K562 (cell line): ENCODE results near the gene PHF21A. TPM values are rescaled to one million over a fixed set of nuclear protein-coding genes. Genes with fewer than 3 reads are reported as not detected.
"Not testable (repeated sequence)": the region's sequence is repeated elsewhere in the genome, so short reads cannot be mapped to it uniquely, and the experiment has no call there.

Experiments
- ATAC-seq: fragments of 200-7000 bp; cut with Tn5 transposase; 3 replicates; pipeline ENCODE4 v1.9.1; 2020; ENCODE audit warnings: moderate library complexity
- BruUV-seq: library from RNA; stranded (reverse); fragments of 400-500 nt; replicated peaks from 2 replicates; lab custom pipeline; 2021; lab: Mats Ljungman, UMichigan
- CTCF ChIA-PET: fragments of 300-600 bp; formaldehyde crosslinking; extraction: SDS; loops from one replicate; lab custom pipeline; 2021; ENCODE audit warnings: low intra/inter-chr PET ratio; lab: Yijun Ruan, JAX
- POLR2A ChIA-PET: fragments of 300-600, 350-650 bp; sonication (Branson Sonifier 250); formaldehyde crosslinking; extraction: SDS; loops from one replicate; lab custom pipeline; 2021; ENCODE audit warnings: antibody characterized with exemption, inconsistent platforms; lab: Yijun Ruan, JAX
- DNase-seq, 4 experiments: peaks; one replicate each; pipeline versions ENCODE4 v3.0.0 to v3.0.0-alpha.2; 2011 to 2018; ENCODE audit warnings: low spot score in 3 of 4, mixed read lengths in 3 of 4; ENCODE audit errors: extremely low read depth in 1 of 4
- FAIRE-seq: peaks from 2 replicates; lab custom pipeline; 2011; peaks lifted over from hg19 to GRCh38; lab: Jason Lieb, UNC
- H2AFZ ChIP-seq: 2 replicates; pipeline ENCODE4 v1.6.0; 2011; ENCODE audit warnings: low read depth, low read length, control low read depth, inconsistent platforms
- H3K27ac ChIP-seq: fragments of 200-600 bp; 3 replicates; pipeline ENCODE4 v1.8.0; 2011; ENCODE audit warnings: low read depth, mild to moderate bottlenecking, control low read depth, inconsistent platforms, low read length, moderate library complexity, mixed read lengths; ENCODE audit errors: extremely low read depth
- H3K27me3 ChIP-seq, 2 experiments: fragments of 300-600 bp in 1 of 2; 2 replicates in 1 of 2; 3 replicates in 1 of 2; pipeline versions ENCODE4 v1.6.0 to v1.8.0; 2011; ENCODE audit warnings: inconsistent platforms in 2 of 2, low read length in 2 of 2, mild to moderate bottlenecking in 1 of 2, mixed read lengths in 1 of 2, moderate library complexity in 1 of 2; ENCODE audit not compliant: control insufficient read depth in 2 of 2, insufficient read depth in 2 of 2
- H3K36me3 ChIP-seq: fragments of 300-600 bp; 3 replicates; pipeline ENCODE4 v1.8.0; 2011; ENCODE audit warnings: mild to moderate bottlenecking, low read length, inconsistent platforms; ENCODE audit not compliant: control insufficient read depth, insufficient read depth
- H3K4me1 ChIP-seq, 2 experiments: fragments of 200-600 bp in 1 of 2; replicated peaks in 1 of 2; 2 replicates in 1 of 2; 3 replicates in 1 of 2; pipeline versions ENCODE4 v1.5.1 to v1.8.0; 2011; ENCODE audit warnings: inconsistent platforms in 2 of 2, low read length in 2 of 2, mild to moderate bottlenecking in 1 of 2, mixed read lengths in 1 of 2, moderate library complexity in 1 of 2; ENCODE audit not compliant: control insufficient read depth in 2 of 2, insufficient read depth in 2 of 2
- H3K4me2 ChIP-seq: 2 replicates; pipeline ENCODE4 v1.6.1; 2011; ENCODE audit warnings: low read length, control low read depth, inconsistent platforms, mixed read lengths; ENCODE audit not compliant: insufficient read depth
- H3K4me3 ChIP-seq: fragments of 200-600 bp; sonication (generic), shearing (Covaris generic); 2 replicates; pipeline ENCODE4 v1.5.1; 2016; ENCODE audit warnings: control low read depth, inconsistent platforms
- H3K79me2 ChIP-seq: fragments of 200-600 bp; 3 replicates; pipeline ENCODE4 v1.8.0; 2011; ENCODE audit warnings: low read length, inconsistent platforms; ENCODE audit not compliant: control insufficient read depth, insufficient read depth
- H3K9ac ChIP-seq, 2 experiments: 2 replicates each; pipeline versions ENCODE4 v1.6.0 to v1.6.1; 2011; ENCODE audit warnings: low read depth in 2 of 2, low read length in 2 of 2, control low read depth in 1 of 2, inconsistent platforms in 1 of 2, mild to moderate bottlenecking in 1 of 2, mixed read lengths in 1 of 2; ENCODE audit not compliant: insufficient read depth in 1 of 2
- H3K9me1 ChIP-seq: one replicate; pipeline ENCODE4 v1.6.0; 2011; ENCODE audit warnings: inconsistent platforms, mild to moderate bottlenecking, low read length, moderate library complexity; ENCODE audit not compliant: control insufficient read depth, insufficient read depth
- H3K9me3 ChIP-seq: replicated peaks from 2 replicates; pipeline ENCODE4 v1.5.1; 2011; ENCODE audit warnings: low read depth, low read length, inconsistent platforms; ENCODE audit not compliant: control insufficient read depth, insufficient read depth
- H4K20me1 ChIP-seq: replicated peaks from 2 replicates; pipeline ENCODE4 v1.6.1; 2011; ENCODE audit warnings: low read length, inconsistent platforms, mixed read lengths; ENCODE audit not compliant: control insufficient read depth, insufficient read depth
- ADNP ChIP-seq: fragments of 200-800 bp; sonication (Bioruptor generic); IDR thresholded peaks from 2 replicates; pipeline ENCODE4 v1.6.1; 2016; ENCODE audit warnings: missing genetic modification characterization, missing compliant biosample characterization
- MLLT1 ChIP-seq, 2 experiments: fragments of 450-650 bp; IDR thresholded peaks; 2 replicates each; pipeline ENCODE4 v1.6.1; 2016
- WGBS: fragments of 100-300 bp; shearing (Covaris generic); methylation state at CpG from one replicate; pipeline ENCODE4 v1.1.6; 2016; ENCODE audit warnings: low coverage, mixed read lengths; ENCODE audit not compliant: insufficient coverage; ENCODE audit errors: missing lambda C conversion rate; 5-methylcytosine and 5-hydroxymethylcytosine counted together
- in situ Hi-C: fragments of 300-500 bp; cut with MboI; formaldehyde crosslinking; loops from 4 replicates; pipeline ENCODE4 v1.15.0; 2018; ENCODE audit warnings: inconsistent platforms, mixed read lengths
- intact Hi-C: fragments of 100-400 bp; cut with micrococcal nuclease; formaldehyde crosslinking; loops from 2 replicates; pipeline ENCODE4 v1.14.2; 2022
- polyA plus RNA-seq, 8 experiments: library from polyadenylated mRNA; depleted of rRNA in 4 of 8; stranded (reverse) in 5 of 8; unstranded in 3 of 8; fragments of >200 nt; fragmentation: Nextera tagmentation in 2 of 8; fragmentation: Illumina TruSeq in 1 of 8; extraction: Ambion mirVana in 2 of 8; extraction: Trizol in 1 of 8; gene quantifications; 2 replicates each; pipeline versions ENCODE4 v1.2.1 to v1.2.3, GENCODE V29; 2011 to 2014; ENCODE audit warnings: inconsistent platforms in 1 of 8, missing spikeins in 1 of 8
- total RNA-seq, 7 experiments: library from RNA; depleted of rRNA in 6 of 7; stranded (reverse); fragments of >200 nt in 6 of 7; fragmentation: Illumina TruSeq in 2 of 7; extraction: Trizol in 2 of 7; gene quantifications; 2 replicates each; pipeline versions ENCODE4 v1.2.1 to v1.2.3, GENCODE V29; 2011 to 2021; ENCODE audit warnings: low replicate concordance in 1 of 7

The PHF21A gene
- total and polyA plus RNA-seq, 9 of the 15 experiments (the other 6 are each of a cell fraction or from before 2014, with no cell fraction given), result 1.5 to 32.4 (median 10.7) TPM

- Histone ChIP-seq H3K79me2 (peaks cover 87% of the 10 kb centered on the region), H3K4me3 (peak overlapping the region; percentile 20)
- POLR2A ChIA-PET, result interaction anchor here (1.2 to 2.2 kb wide), 5 partner anchors 10 to 126 kb away, joined by 3 to 11 read pairs (median 5); no protein-coding TSS in a partner anchor
- not testable (repeated sequence) for H4K20me1 ChIP-seq, H3K36me3 ChIP-seq, BruUV-seq
- TF ChIP-seq ADNP (tag), result 0 out of 2 replicates have a peak, but pooled peaks have one; percentile 42
- TF ChIP-seq MLLT1 (IDR thresholded peaks at IDR 0.05), result peak; percentile 56 to 60; a peak in 2 of 4 replicates
- TF ChIP-seq, all 486 proteins: peak for 2; not testable (repeated sequence) for 484
- H3K27ac ChIP-seq, result peak overlapping the region; percentile 63; the same call in 1 of the 3 replicates
- H3K27me3 ChIP-seq, CTCF ChIA-PET, in situ Hi-C loops, H3K9me1 ChIP-seq, FAIRE-seq, H3K9me3 ChIP-seq, DNase-seq: not testable (repeated sequence)
- peaks cover 10 to 13% of the 10 kb centered on the region in 2 experiments; a peak in 4 of 5 replicates for H3K4me1 ChIP-seq
- intact Hi-C loops, result loop anchor here (5.0 kb wide), 2 partner anchors 39 to 109 kb away; no protein-coding TSS in a partner anchor
- H3K9ac ChIP-seq, result peak overlapping the region; percentile 46 to 48; a peak in 3 of 4 replicates
- peak overlapping the region; percentile 77 for H3K4me2 ChIP-seq
- 5% methylated on average over 10 of the region's 10 CpGs for WGBS
- 0 out of 2 replicates have a peak overlapping the region, but pooled peaks have one; percentile 21 for H2AFZ ChIP-seq
- peak; percentile 10 for ATAC-seq
These were observed 4.6 kb downstream of the PHF21A start for GRCh38 chr11:46116712-46117037.
